Tongue (tissue), 2 donors: Measurements from ENCODE around the gene SNRNP25. TPM values are rescaled to one million over a fixed set of nuclear protein-coding genes. Genes with fewer than 3 reads are reported as not detected.
A peak's percentile ranks its signal among the peaks of the same experiment; 100 is the strongest.

ENCODE experiments used
- DNase-seq: peaks from one replicate; pipeline ENCODE4 v3.0.0-alpha.2; 2015
- total RNA-seq: library from RNA; depleted of rRNA; stranded (reverse); fragments of >200 nt; gene quantifications from one replicate; pipeline ENCODE4 v1.2.3, GENCODE V29; 2014

SNRNP25 gene
- total RNA-seq, 1 donor from 2014 or later: 13.0 TPM

GRCh38 chr16:78444-79150 lies 25.0 kb downstream of the SNRNP25 start:
- peak; percentile 32 for DNase-seq

DNA sequence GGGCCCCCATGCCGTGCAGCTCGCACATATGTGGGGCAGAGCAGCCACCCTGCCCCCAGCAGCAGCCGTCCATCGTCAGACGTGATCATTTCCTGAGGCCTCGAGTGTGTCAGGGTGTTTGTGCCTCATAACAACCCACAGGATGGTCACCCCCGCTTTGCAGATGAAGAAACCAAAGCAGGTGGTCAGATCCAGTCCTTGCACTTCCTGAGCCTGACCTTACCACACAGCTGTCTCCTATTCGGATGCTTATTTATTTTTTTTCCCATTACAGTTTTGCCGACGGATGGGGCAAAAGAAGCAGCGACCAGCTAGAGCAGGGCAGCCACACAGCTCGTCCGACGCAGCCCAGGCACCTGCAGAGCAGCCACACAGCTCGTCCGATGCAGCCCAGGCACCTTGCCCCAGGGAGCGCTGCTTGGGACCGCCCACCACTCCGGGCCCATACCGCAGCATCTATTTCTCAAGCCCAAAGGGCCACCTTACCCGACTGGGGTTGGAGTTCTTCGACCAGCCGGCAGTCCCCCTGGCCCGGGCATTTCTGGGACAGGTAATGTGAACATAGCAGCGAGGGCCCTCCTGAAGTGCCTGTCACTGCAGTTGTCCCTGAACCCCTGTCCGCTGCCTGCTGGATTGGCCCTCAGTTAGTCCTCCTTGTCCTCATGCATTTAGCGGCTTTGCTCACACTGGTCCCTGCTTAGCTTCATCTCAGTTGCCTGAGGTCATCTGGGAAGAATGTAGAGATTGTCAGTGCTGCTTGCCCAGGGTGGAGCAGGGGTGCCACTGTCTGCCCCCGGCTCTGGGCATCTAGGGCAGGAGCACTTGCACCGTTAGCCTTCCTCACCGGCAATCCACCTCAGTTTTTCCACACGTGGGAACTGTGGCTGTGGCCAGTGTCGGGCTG lies 25.8 kb downstream of the SNRNP25 start:
- no peak for DNase-seq

GRCh38 chr16:83060-83603 lies 29.5 kb downstream of the SNRNP25 start:
- DNase-seq: no peak

- DNase-seq: no peak
Observed at GRCh38 chr16:83781-84615, 30.4 kb downstream of the SNRNP25 start.

GRCh38 chr16:84718-85406 lies 31.2 kb downstream of the SNRNP25 start:
- DNase-seq: peak; percentile 63

- no peak for DNase-seq
Observed at GRCh38 chr16:85407-85782, 31.8 kb downstream of the SNRNP25 start.

GRCh38 chr16:85865-86264 lies 32.2 kb downstream of the SNRNP25 start:
- DNase-seq: no peak

DNA sequence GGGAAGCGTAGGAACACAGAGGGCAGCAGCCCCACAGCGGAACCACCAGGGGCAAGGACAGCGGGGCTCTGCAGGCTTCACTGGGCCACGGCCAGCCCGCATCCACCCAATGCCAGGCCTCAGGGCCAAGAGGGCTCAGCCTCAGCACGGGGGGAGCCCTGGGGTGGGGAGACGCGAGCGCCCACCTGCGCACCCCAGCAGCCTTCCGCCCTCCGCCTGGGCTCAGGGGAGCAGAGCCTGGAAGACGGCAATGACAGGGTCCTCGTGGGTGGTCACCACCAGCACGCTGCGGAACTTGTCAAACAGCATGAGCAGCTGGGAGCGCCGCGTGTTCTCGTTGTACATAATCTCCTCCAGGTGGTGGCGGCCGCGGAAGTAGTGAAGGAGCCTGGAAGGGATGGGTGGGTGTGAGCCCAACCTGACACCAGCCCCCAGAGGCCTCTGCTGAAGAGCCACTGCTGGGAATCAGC lies 32.9 kb downstream of the SNRNP25 start:
- DNase-seq: peak; percentile 73

- DNase-seq: no peak
Observed at GRCh38 chr16:88613-89012, 35.0 kb downstream of the SNRNP25 start.

GRCh38 chr16:89391-90302 lies 36.0 kb downstream of the SNRNP25 start:
- DNase-seq: no peak

- peak; percentile 89 for DNase-seq
Observed at GRCh38 chr16:91484-91883, 37.9 kb downstream of the SNRNP25 start.

- DNase-seq: peak; percentile 40
Observed at GRCh38 chr16:92431-93339, 39.1 kb downstream of the SNRNP25 start.

DNA sequence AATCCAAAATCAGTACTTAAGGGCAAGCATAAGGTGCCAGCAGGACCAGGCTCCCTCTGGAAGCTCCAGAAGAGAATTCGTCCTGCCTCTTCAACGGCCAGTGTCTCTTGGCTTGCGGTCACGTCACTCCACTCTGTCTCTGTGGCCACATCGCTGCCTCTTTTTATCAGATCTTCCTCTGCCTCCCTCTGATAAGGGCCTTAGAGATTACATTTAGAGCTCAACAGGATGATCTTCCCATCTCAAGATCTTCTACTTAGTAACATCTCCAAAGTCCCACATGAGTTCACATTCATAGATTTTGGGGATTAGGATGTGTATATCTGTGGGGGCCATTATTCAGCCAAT lies 41.3 kb downstream of the SNRNP25 start:
- DNase-seq: no peak

DNA sequence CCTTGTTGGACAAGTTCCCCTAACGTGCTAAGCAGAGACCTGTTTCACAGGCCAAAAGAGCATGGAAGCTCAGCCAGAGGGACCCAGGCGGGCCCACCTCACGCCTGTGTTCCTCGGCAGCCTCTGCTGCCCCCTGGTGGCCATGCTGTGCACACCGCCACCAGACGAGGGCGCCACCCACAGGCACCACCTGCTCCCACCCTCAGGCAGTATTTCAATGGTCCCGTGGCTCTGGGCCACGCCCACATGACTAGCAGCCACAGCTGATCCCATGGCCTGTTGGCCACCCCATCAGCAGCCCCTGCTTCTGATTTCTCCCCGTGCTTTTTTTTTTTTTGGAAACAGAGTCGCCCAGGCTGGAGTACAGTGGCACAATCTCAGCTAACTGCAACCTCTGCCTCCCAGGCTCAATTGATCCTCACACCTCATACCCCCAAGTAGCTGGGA lies 43.3 kb downstream of the SNRNP25 start:
- peak; percentile 88 for DNase-seq

- no peak for DNase-seq
Observed at GRCh38 chr16:97822-98221, 44.2 kb downstream of the SNRNP25 start.

DNA sequence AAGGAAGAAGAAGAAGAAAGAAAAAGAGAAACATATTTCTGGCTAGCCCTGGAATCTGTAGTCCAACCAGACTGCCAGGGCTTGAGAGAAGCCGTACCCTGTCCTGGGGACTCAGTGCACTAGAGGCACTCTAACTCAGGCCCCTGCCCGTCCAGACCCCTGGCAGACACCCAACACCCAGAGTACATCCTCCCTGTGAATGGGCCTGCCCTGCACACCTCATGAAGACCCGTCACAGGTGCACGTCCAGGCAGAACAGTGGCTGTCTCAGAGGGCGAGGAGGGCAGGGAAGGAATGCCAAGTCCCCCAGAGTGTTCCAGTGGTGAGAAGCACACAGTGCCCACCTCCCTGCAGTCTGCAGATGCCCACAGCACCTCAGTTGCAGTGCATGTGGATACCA lies 47.4 kb downstream of the SNRNP25 start:
- no peak for DNase-seq

DNA sequence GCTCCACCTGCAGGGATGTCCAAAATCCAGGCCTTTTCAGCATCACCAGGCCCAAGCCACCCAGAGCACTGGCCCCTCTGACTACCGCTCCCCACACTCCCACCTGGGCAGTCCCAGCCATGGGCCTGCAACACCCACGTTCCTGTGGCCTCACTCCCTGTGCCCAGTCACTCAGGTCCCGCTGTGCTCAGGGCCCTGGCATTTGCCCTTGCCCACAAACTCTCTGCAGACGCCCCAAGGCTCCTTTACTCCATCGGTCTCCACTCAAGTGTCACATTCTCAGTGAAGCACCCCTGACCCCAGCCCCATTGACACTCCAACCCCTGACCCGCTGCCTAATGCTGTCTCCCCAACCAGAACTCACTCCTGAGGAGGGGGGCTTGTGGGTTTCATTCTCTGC lies 48.0 kb downstream of the SNRNP25 start:
- no peak for DNase-seq

- DNase-seq: no peak
Observed at GRCh38 chr16:102060-102855, 48.6 kb downstream of the SNRNP25 start.

GRCh38 chr16:104355-104754 lies 50.7 kb downstream of the SNRNP25 start:
- no peak for DNase-seq
